Esophagus squamous epithelium (tissue), 4 donors: Measurements from ENCODE around the gene GTF2IRD1.

Source experiments
- POLR2A ChIP-seq, 4 donors: fragments of 450-650 bp; IDR thresholded peaks; one replicate each; pipeline ENCODE4 v1.6.1; 2017; ENCODE audit warnings: antibody characterized with exemption in 4 of 4, mild to moderate bottlenecking in 4 of 4, moderate library complexity in 3 of 4
- TF ChIP-seq, protein P1 (sequence below), 6 experiments: fragments of 450-650 bp in 4 of 6; fragments of 200-600 bp in 2 of 6; sonication (generic) in 2 of 6; IDR thresholded peaks; one replicate each; pipeline ENCODE4 v1.5.1; 2016 to 2019; ENCODE audit warnings: antibody characterized with exemption in 6 of 6, mild to moderate bottlenecking in 4 of 6, moderate library complexity in 4 of 6

DNA sequence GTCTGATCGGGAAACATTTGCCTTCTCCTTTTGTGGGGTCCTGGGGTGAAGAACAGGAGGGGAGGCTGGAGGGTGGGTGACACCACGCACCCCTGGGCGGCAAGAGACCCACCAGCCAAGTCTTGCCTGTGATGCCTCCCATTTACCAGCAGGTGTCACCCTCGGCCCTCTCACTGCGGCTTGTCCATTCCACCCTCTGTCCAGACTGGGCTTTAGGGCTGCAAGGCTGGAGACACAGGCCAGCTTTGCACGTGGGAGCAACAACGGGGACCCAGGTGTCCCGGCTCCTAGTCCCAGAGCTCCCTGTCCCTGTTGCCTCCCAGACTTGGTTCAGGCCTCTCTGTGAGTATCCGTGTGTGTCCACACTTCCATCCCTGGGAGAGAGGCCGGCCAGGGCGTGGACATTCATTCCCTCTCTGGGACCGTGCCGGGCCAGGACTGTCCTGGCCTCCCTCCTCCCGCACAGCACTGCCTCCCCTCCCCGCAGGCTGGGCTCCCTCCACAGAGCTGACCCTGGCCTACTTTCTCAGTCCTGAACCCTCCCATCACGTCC lies 36.2 kb upstream of the GTF2IRD1 start:
- TF ChIP-seq, protein P1, sequence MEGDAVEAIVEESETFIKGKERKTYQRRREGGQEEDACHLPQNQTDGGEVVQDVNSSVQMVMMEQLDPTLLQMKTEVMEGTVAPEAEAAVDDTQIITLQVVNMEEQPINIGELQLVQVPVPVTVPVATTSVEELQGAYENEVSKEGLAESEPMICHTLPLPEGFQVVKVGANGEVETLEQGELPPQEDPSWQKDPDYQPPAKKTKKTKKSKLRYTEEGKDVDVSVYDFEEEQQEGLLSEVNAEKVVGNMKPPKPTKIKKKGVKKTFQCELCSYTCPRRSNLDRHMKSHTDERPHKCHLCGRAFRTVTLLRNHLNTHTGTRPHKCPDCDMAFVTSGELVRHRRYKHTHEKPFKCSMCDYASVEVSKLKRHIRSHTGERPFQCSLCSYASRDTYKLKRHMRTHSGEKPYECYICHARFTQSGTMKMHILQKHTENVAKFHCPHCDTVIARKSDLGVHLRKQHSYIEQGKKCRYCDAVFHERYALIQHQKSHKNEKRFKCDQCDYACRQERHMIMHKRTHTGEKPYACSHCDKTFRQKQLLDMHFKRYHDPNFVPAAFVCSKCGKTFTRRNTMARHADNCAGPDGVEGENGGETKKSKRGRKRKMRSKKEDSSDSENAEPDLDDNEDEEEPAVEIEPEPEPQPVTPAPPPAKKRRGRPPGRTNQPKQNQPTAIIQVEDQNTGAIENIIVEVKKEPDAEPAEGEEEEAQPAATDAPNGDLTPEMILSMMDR (IDR thresholded peaks at IDR 0.05) = peak; percentile 80 to 95 (median 94)
- no peak for TF ChIP-seq POLR2A (IDR thresholded peaks at IDR 0.05)
